Stimulated activated CD8-positive, alpha-beta memory T cell treated with anti-CD3 and anti-CD28 coated beads, Interleukin-12 subunit alpha, Interleukin-12 subunit beta, amount 100 ng/mL, for 4 hours (primary cell): ENCODE measurements around the gene KDM2A.

Source experiments
- DNase-seq: peaks from one replicate; pipeline ENCODE4 v3.0.0-alpha.2; 2020; ENCODE audit warnings: low read depth

KDM2A gene

DNA sequence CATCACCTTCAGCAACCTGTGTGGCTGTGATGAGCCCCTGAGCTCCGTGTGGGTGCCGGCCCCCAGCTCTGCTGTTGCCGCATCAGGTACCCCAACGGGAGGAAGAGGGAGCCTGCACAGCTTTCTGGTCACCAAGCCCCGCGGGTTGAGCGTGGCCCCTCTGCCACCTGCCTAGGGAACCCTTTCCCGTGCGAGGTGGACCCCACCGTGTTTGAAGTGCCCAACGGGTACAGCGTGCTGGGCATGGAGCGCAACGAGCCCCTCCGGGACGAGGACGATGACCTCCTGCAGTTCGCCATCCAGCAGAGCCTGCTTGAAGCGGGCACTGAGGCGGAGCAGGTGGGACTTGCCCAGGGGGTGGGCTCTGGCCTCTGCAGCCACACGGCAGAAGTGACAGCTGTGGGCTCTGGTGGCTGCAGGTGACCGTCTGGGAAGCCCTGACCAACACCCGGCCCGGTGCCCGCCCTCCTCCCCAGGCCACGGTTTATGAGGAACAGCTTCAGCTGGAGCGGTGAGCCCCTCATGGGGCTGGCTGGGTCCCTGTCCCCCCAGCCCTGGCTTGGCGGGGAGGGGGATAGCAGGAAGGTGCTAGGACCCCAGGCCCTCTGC is 182.4 kb downstream of the KDM2A start:
- DNase-seq = no peak

DNA sequence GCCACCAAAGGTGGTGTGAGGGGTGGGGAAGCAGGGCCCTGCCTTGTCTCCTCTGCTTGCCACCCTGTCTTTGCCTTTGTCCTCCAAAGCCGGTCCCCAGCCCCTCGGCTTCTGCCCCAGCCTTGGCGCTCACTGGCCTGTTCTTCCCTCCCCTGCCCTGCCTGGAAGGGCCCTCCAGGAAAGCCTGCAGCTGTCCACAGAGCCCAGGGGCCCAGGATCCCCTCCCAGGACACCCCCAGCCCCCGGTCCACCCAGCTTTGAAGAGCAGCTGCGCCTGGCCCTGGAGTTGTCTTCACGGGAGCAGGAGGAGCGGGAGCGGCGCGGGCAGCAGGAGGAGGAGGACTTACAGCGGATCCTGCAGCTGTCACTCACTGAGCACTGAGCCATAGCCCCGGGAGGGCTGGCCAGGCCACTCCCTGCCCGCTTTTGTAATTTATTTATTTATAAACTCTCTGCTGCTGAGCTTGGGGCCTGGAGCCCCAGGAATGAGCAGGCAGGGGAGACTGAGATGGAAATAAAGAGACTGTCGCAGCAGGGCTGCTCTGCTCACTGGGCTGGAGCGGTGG is 183.0 kb downstream of the KDM2A start:
- DNase-seq = no peak

DNA sequence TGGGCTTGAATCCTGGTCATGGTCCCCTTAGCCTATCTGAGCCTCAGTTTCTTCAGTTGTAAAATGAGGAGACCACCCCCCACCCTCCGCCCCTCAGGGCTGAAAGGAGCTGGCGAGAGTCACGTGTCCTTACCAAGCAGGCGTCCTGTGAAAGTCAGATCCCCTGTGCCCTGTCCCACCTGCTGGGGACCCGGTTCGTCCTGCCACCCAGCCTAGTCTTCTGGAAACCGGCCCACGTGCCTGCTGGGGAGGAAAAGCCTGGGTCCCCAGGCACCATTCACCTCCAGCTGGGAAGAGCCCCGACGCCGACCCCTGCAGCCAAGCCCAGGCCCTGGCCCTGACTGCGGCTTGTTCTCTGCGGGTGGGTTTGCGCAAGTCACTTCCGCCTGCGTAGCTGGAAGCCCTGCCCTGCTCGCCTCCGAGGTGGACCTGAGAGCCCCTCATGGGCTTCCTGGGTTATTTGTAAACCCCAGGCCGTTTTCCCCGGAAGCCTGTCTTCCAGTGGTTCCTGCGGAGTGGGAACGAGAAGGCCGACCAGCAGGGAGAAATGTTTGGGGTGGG is 183.6 kb downstream of the KDM2A start:
- no peak for DNase-seq

DNA sequence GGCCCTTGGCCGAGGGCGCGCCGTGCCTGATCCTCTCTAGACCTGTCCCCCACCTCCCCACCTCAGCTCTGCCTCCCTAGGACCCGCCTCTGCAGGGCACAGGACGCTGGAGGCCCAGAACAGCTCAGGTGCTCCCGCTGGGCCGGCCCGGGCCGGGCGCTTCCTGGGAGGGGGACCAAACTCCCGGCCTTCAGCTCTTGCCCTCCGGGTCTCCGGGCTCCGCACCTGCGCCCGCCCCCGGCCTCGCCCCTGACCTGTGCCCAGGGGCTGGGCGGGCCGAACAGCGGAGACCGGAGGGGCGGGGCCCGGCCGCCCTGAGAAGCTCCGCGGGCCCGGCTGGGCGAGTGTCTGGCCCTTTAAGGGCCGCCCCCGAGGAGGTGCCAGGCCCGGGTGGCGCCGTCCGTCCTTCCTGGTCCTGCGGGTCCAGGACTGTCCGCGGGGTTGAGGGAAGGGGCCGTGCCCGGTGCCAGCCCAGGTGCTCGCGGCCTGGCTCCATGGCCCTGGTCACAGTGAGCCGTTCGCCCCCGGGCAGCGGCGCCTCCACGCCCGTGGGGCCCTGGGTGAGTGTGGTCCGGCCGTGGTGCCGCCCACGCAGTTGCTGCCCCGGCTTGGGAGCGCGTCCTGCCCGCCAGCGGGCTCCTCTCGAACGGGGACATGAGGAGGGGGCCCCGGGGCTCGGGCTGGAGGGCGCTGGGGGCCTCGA is 184.2 kb downstream of the KDM2A start, which contains the start of gene SSH3:
Gene SSH3, plus strand, starts transcription at position 399 of the 703 bp plus-strand sequence. Its CDS starts 96 bp downstream, at position 495.
- DNase-seq = no peak

DNA sequence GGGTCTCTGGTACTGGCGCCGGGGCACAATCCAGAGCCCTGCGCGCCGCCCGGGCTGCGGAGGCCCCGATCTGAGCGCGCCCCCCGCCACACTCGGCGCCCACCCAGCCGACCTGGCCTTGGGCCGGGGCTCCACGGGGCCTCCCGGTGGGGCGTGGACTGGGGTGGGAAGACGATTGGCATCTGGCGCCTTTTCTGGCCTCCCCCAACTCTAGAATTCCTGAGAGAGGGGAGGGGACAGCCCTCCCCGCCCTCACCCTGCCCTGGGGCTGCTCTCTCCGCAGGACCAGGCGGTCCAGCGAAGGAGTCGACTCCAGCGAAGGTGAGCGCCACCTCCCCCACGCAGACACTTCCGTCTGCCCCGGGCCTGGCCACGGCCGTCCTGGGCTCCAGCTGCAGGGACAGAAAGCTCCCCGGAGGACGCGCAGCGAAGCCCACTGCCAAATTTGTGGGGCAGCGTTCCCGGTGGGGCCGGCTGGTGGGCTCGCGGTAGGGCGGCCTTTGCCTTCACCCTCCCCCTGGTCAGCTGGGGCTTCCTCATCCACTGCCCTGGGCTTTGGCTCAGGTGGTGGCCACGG is 184.9 kb downstream of the KDM2A start:
- no peak for DNase-seq

DNA sequence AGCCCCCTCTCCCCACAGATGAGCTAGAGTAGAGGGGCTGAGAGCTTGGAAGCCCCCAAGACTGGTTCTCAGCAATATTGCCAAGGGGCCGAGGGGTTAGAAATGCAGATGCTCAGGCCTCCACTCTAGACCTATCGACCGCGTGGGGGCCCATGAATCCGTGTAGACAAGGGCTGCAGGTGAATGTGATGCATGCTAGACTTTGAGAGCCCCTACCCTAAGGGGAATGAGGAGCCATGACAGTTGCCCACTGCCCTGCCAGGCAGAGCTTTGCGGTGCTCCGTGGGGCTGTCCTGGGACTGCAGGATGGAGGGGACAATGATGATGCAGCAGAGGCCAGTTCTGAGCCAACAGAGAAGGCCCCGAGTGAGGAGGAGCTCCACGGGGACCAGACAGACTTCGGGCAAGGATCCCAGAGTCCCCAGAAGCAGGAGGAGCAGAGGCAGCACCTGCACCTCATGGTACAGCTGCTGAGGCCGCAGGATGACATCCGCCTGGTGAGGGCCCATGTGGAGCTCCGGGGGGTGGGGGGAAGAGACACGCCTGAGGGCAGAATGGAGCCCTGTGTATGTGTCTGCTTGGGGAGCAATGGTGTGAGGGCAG is 185.5 kb downstream of the KDM2A start:
- no peak for DNase-seq

DNA sequence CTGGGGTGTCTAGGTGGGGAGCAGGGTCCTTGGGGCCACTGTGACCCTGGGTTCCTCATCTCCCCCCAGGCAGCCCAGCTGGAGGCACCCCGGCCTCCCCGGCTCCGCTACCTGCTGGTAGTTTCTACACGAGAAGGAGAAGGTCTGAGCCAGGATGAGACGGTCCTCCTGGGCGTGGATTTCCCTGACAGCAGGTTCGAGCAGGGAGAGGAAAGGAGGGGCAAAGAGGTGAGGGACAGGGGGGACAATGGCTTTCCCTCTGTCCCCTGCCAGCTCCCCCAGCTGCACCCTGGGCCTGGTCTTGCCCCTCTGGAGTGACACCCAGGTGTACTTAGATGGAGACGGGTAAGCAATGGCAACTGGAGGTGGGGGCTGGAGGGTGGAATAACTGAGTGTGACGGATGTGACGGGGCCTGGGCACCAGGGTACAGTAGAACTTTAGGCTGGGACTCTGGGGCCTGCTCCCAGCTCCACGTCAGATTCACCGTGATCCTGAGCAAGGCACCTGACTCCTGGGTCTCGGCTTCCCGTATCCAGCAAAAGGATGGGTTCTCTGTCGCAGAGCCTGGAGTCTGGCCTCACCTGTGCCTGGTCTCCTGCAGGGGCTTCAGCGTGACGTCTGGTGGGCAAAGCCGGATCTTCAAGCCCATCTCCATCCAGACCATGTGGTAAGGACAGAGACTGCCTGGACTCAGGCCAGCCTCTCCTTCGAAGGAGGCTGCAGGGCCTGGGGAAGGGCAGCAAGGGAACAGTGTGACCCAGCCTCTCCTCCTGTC is 187.9 kb downstream of the KDM2A start:
- no peak for DNase-seq

DNA sequence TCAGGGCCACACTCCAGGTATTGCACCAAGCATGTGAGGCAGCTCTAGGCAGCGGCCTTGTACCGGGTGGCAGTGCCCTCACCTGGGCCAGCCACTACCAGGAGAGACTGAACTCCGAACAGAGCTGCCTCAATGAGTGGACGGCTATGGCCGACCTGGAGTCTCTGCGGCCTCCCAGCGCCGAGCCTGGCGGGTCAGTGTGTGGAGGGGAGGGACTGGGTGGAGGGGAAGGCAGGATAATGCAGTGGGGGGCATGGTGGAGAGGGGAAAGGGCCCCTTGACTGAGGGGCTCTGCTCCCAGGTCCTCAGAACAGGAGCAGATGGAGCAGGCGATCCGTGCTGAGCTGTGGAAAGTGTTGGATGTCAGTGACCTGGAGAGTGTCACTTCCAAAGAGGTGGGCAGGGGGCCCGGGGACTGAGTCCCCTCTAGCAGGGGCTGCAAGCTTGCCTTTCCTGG is 188.5 kb downstream of the KDM2A start:
- no peak for DNase-seq
